Posterior cingulate gyrus (tissue), 11 donors: ENCODE data around the gene PLD4.

ENCODE experiments used
- DNase-seq, 10 donors: peaks; one replicate each; pipeline versions ENCODE4 v3.0.0 to v3.0.0-alpha.2; 2020 to 2021; ENCODE audit warnings: mixed read lengths in 3 of 10
- intact Hi-C: fragments of 100-400 bp; cut with DNase I; formaldehyde crosslinking; loops from one replicate; pipeline ENCODE4 v1.15.1; 2023

The PLD4 gene

GRCh38 chr14:104978746-104979691 lies 54.3 kb downstream of the PLD4 start:
- intact Hi-C loops = no loop called here
- DNase-seq = peak in 4 of 10 donors; percentile 26 to 78 (median 74)

- peak in 4 of 10 donors; percentile 27 to 87 (median 68) for DNase-seq
- intact Hi-C loops = no loop called here
Measured at GRCh38 chr14:104979758-104980610, 55.3 kb downstream of the PLD4 start.

- intact Hi-C loops = no loop called here
- DNase-seq = peak in 4 of 10 donors; percentile 18 to 71 (median 63)
Measured at GRCh38 chr14:104980611-104981531, 56.2 kb downstream of the PLD4 start.

GRCh38 chr14:104981699-104982541 lies 57.2 kb downstream of the PLD4 start:
- DNase-seq = peak in 5 of 10 donors; percentile 28 to 92 (median 80)
- intact Hi-C loops = no loop called here

- intact Hi-C loops = no loop called here
- peak in 4 of 10 donors; percentile 17 to 78 (median 49) for DNase-seq
Measured at GRCh38 chr14:104982548-104983230, 58.0 kb downstream of the PLD4 start.
